GM12873 (cell line): ENCODE data around the gene S100A14.

Experiments
- TF ChIP-seq, protein P1 (sequence below): IDR thresholded peaks from 2 replicates; pipeline ENCODE4 v1.5.1; 2012; ENCODE audit warnings: low read depth, mild to moderate bottlenecking, moderate library complexity, low read length, control low read depth; ENCODE audit not compliant: insufficient read depth; ENCODE audit errors: missing control alignments

The S100A14 gene

GRCh38 chr1:153598309-153599172, 17.6 kb downstream of the S100A14 start:
- TF ChIP-seq, protein P1, sequence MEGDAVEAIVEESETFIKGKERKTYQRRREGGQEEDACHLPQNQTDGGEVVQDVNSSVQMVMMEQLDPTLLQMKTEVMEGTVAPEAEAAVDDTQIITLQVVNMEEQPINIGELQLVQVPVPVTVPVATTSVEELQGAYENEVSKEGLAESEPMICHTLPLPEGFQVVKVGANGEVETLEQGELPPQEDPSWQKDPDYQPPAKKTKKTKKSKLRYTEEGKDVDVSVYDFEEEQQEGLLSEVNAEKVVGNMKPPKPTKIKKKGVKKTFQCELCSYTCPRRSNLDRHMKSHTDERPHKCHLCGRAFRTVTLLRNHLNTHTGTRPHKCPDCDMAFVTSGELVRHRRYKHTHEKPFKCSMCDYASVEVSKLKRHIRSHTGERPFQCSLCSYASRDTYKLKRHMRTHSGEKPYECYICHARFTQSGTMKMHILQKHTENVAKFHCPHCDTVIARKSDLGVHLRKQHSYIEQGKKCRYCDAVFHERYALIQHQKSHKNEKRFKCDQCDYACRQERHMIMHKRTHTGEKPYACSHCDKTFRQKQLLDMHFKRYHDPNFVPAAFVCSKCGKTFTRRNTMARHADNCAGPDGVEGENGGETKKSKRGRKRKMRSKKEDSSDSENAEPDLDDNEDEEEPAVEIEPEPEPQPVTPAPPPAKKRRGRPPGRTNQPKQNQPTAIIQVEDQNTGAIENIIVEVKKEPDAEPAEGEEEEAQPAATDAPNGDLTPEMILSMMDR = no peak

GRCh38 chr1:153597206-153597605, 18.9 kb downstream of the S100A14 start:
- TF ChIP-seq, protein P1 = no peak

- TF ChIP-seq, protein P1 = no peak
Measured at GRCh38 chr1:153592748-153593147, 23.4 kb downstream of the S100A14 start.

GRCh38 chr1:153588482-153588881, 27.6 kb downstream of the S100A14 start:
- TF ChIP-seq, protein P1 = no peak

GRCh38 chr1:153587314-153587713, 28.8 kb downstream of the S100A14 start:
- TF ChIP-seq, protein P1 = no peak

DNA sequence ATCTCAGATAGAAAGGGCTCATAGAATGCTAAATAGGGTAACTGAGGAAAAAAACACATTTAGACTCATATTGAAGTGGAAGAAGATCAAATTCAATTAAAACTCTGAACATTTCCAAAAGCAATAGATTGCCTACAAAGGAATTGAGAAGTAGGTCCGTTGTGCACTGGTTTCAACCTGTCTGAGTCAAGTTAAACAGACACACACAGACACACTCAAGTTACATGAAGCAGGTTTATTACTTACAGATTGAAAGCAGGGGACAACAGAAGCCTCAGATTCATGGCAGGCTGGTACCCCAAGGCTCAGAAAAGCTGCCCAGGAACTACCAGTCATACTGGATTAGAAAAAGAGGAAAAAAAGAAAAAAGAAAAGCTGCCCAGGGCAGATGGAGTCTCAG, 29.8 kb downstream of the S100A14 start:
- TF ChIP-seq, protein P1 = no peak

- TF ChIP-seq, protein P1 = no peak
Measured at GRCh38 chr1:153585006-153585405, 31.1 kb downstream of the S100A14 start.
